ENCODE results near the gene AP4S1.
"Not testable (repeated sequence)": the region's sequence is repeated elsewhere in the genome, so short reads cannot be mapped to it uniquely, and the experiment has no call there.

AP4S1 gene

GRCh38 chr14:31042893-31043292, 17.4 kb downstream of the AP4S1 start:
- not testable (repeated sequence) for DNase-seq (ENCODE audit: low spot score)

GRCh38 chr14:31043379-31043778, 17.9 kb downstream of the AP4S1 start:
- DNase-seq (ENCODE audit: low spot score): no peak

GRCh38 chr14:31045501-31046080, 20.1 kb downstream of the AP4S1 start:
- no peak for DNase-seq (ENCODE audit: low spot score)

DNA sequence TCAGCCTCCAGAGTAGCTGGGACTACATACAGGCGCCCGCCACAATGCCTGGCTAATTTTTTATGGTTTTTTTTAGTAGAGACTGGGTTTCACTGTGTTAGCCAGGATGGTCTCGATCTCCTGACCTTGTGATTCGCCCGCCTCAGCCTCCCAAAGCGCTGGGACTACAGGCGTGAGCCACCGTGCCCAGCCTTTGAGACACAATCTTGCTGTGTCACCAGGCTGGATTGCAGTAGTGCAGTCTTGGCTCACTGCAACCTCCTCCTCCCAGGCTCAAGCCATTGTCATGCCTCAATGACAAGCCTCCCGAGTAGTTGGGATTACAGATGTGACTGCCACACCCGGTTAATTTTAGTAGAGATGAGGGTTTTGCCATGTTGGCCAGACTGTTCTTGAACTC, 22.1 kb downstream of the AP4S1 start:
- DNase-seq (ENCODE audit: low spot score): no peak

- no peak for DNase-seq (ENCODE audit: low spot score)
These were observed 25.6 kb downstream of the AP4S1 start for GRCh38 chr14:31051023-31051422.

DNA sequence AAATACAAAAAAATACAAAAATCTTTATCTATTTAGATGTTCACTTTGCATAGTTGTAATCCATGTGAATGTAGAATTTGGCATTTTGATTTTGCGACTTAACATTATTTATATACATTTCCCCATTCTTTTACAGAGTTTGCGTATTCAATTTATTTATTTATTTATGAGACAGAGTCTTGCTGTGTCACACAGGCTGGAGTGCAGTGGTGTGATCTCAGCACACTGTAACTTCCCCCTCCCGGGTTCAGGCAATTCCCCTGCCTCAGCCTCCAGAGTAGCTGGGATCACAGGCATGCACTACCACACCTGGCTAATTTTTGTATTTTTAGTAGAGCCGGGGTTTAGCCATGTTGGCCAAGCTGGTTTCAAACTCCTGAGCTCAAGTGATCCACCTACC, 26.1 kb downstream of the AP4S1 start:
- DNase-seq (ENCODE audit: low spot score): no peak

GRCh38 chr14:31052905-31053586, 27.6 kb downstream of the AP4S1 start:
- DNase-seq (ENCODE audit: low spot score): not testable (repeated sequence)

GRCh38 chr14:31057035-31057434, 31.6 kb downstream of the AP4S1 start:
- no peak for DNase-seq (ENCODE audit: low spot score)

GRCh38 chr14:31057701-31058364, 32.4 kb downstream of the AP4S1 start:
- no peak for DNase-seq (ENCODE audit: low spot score)

DNA sequence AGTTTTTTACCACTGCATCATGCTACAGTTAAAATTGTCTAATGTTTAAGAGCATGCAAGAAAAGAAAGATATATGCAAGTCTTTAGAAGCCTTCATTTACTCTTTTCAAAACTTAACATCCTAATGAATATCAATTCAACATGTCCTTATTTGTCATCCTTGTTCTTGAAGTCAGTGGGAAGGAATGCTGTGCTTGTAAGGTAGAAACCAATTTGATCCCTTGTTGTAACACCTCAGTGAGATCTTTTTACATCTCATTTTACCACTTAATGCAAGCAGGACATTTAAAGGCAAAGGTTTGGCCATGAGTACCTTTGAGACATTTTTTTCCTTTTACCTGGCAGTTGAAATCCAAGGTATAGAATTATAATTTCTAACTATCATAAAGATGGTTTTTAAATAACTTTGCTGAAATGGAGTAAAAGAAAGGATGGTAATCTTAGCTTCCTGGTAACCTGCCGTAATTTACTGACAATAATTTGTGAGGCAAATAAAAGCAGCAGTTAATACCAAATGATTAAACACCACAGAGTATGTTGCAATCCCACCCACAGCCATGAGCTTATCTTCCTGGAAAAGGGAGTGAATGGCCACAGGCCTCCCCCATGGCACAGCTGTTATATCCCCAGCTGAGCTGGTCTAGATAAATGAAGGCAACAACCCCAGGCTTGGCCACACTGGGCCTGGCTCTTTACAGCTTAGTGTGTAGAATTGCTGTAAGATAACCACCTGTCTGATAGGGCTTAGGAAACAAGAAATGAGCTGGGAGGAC, 33.9 kb downstream of the AP4S1 start:
- no peak for DNase-seq (ENCODE audit: low spot score)

GRCh38 chr14:31060253-31060875, 34.9 kb downstream of the AP4S1 start:
- DNase-seq (ENCODE audit: low spot score): no peak

GRCh38 chr14:31062908-31063307, 37.5 kb downstream of the AP4S1 start:
- not testable (repeated sequence) for DNase-seq (ENCODE audit: low spot score)

DNA sequence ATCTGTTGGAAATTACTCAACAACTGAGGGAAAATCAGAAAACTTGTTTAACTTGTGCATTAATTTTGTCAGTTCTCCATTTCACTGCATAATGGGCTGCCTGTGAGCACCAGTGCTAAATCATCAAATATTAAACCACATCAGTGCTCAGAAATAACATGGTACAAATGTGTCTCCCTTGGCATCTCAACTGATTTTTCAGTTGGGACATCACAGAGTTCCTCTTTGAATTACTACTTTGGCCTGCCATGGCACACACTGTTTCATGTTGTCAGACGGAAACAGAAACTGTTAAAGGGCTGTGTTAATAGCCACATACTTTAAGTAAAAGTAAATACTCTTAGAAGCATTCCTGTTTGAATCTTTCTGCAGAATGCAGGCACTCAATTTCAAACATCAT, 42.8 kb downstream of the AP4S1 start:
- DNase-seq (ENCODE audit: low spot score): no peak

DNA sequence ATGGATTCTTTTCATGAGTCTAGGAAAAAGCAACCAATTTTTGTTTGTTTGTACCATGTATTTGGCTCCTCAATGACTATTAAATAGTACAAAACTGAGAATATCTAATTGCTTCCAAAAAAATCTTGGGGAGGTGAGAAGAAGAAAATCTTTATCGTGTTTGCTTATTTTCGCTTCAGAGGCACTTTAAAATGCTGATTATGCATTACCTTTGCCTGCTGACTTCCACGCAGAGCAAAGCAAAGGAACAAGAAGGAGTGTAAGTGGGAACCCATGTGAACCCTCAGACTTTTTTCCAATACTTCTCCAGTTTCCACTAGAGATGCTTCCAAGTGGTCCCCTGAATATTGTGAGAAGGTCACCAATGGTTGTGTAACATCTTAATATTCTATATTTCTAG, 43.9 kb downstream of the AP4S1 start:
- no peak for DNase-seq (ENCODE audit: low spot score)

DNA sequence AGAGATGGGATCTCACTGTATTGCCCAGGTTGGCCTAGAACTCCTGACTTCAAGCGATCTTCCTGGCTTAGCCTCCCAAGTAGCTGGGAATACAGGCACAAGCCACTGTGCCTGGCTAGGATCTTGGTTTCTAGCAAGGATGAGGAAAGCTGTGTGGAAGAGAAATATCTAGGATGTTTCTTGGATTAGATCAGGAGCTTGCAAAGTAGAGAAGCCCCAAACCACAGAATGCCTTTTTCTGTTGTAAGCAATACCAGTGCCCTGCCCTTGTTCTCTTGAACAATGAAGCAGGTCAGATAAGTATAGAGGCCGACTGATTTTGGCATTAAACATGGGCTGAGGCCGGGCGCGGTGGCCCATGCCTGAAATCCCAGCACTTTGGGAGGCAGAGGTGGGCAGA, 45.0 kb downstream of the AP4S1 start:
- DNase-seq (ENCODE audit: low spot score): no peak

DNA sequence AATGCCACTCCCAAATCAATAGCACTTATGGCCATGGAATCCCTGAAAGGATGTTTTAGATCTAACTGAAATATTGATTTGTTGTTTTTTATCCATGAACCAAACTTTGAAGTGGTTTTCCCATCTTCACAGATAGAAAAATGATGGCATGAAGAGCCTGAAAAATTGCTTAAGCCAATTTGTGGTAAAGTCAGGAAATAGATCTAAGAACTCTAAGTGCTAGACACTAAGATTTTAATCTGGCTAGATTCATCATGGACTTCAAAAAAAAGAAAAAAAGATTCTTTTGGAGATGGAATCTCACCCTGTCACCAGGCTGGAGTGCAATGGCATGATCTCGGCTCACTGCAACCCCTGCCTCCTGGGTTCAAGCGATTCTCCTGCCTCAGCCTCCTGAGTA, 45.7 kb downstream of the AP4S1 start:
- DNase-seq (ENCODE audit: low spot score): no peak

DNA sequence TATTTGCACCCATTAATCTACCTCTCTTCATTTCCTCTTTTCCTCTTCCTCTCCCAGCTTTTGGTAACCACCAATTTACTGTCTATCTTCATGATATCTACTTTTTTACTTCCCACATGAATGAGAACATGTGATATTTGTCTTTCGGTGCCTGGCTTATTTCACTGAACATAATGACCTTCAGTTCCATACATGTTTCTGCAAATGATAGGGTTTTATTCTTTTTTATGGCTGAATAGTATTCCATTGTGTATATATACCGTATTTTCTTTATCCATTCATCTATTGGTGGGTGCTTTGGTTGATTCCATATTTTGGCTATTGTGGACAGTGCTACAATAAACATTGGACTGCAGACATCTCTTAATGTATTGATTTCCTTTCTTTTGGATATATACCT, 49.7 kb downstream of the AP4S1 start:
- DNase-seq (ENCODE audit: low spot score): no peak

DNA sequence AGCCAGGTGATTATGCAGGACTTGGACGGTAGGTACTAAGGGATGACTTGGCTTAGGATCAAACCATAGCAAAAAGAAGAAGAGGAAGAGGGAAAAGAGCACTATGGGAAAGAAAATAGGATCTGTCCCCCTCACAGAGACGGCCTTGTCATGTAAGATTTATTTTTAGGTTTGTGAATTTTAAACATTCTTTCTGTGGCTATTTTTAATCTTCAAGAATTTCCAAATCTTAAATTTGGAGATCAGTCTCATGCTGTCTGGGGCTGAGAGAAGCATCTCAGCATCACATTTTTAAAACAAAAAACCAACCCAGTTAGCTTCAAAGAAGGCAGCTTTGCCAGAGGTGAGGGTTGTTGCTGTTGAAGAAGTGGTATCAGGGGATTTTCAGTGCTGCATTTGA, 53.3 kb downstream of the AP4S1 start:
- DNase-seq (ENCODE audit: low spot score): no peak

GRCh38 chr14:31080056-31080455, 54.6 kb downstream of the AP4S1 start:
- no peak for DNase-seq (ENCODE audit: low spot score)

DNA sequence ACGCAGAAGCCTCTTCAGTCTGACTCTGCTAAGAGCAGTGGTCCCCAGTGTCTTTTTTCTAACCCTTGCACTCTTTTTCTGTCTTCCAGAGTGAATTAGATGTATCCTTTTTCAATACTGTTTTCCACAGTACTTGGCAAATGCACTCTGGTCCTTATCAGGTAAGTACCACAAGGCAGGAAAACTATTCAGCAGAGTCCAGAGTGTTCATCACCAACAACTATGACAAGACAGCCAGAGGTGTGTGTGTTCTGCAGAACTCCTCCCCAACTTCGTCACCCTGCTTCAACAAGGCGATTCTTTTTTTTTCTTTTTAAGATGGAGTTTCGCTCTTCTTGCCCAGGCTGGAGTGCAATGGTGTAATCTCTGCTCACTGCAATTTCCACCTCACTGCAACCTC, 55.0 kb downstream of the AP4S1 start:
- no peak for DNase-seq (ENCODE audit: low spot score)

DNA sequence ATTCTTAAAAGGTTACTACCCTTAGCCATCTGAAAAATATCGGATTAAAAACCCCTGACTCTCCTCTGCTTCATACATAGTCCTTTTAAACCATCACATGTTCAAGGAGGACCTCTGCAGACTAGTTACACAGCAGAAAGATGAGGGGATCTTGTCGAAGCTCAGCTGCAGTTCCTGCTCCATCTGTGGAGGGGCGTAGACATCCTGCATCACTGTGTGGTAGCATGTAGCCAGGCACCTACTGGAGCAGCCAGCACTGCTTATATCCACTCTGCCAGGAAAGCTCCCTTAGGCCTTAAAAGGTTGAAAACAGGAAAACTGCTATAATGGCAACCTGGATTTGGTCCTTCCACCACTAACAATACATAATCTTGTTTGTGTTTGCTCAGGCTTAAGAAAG, 58.3 kb downstream of the AP4S1 start:
- no peak for DNase-seq (ENCODE audit: low spot score)

- DNase-seq (ENCODE audit: low spot score): no peak
These were observed 58.9 kb downstream of the AP4S1 start for GRCh38 chr14:31084385-31084784.
